Measurements from ENCODE around the gene SMCO2.

The SMCO2 gene

DNA sequence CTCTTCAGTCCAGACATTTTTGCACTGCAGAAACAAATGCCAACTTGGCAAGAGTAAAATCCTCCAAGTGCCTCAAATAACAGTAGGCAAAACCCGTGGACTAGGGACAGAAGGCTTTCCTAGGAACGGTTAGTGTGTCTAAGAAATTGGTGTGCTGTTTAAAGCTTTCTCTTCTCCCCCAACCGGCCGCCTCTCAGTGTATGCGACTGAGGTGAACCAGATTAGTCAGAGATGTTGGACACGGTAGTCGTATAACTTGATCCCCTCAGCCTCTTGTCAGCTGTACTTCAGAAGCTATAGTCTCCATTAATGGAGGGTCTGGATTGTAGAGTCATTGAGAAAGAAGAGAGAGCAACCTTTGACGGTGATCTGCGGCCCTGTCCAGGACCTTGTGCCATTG, 99.1 kb downstream of the SMCO2 start:
- peaks cover 6% of the 10 kb centered on the region for H3K4me1 ChIP-seq (ENCODE audit: insufficient read depth, insufficient read length)

DNA sequence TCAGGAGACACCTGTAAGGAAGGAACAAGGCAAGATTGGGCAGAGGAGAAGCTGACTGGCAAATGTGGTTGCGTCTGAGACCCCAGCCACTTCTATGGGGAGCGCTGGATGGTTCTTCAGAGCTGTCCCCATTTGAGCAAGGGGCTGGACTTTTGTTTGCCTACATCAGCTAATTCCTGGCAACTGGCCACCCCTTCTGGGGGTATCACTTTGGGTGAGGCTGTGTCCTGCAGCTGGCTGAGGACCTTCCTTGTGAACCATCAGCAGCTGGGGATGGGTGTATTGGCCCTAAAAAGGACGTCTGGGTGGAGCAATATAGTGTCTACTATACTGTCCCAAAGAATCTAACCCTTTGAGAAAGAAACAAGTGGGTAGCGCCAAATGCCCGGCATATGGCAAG, 101.1 kb downstream of the SMCO2 start:
- TF ChIP-seq YY1 (IDR thresholded peaks at IDR 0.05; ENCODE audit: insufficient read depth, insufficient read length), result no peak
- no peak for TF ChIP-seq ZNF274 (IDR thresholded peaks at IDR 0.05; ENCODE audit: low read depth, low read length)
- no peak for TF ChIP-seq SUZ12 (IDR thresholded peaks at IDR 0.05; ENCODE audit: extremely low read depth, insufficient read depth, insufficient read length)
- DNase-seq (ENCODE audit: low read depth, low spot score), result no peak
- no peak overlapping the region for H3K4me3 ChIP-seq (ENCODE audit: insufficient read length, low read depth)
- peaks cover 8% of the 10 kb centered on the region for H3K36me3 ChIP-seq (ENCODE audit: insufficient read depth, insufficient read length, low read length)
- no peaks in the 10 kb centered on the region for H3K9me3 ChIP-seq (ENCODE audit: insufficient read depth, low read length)
- H3K4me1 ChIP-seq (ENCODE audit: insufficient read depth, insufficient read length), result peaks cover 6% of the 10 kb centered on the region
- H3K27me3 ChIP-seq (ENCODE audit: insufficient read depth, insufficient read length), result no peaks in the 10 kb centered on the region
- H3K9ac ChIP-seq (ENCODE audit: insufficient read length, low read depth), result no peak overlapping the region

More for the DNA sequence above, 99.1 kb downstream of the SMCO2 start:
- Histone ChIP-seq H3K4me3 (ENCODE audit: insufficient read length, low read depth) (no peak overlapping the region), H3K9me3 (ENCODE audit: insufficient read depth, low read length) (no peaks in the 10 kb centered on the region), H3K36me3 (ENCODE audit: insufficient read depth, insufficient read length, low read length) (peaks cover 3% of the 10 kb centered on the region), H3K9ac (ENCODE audit: insufficient read length, low read depth) (no peak overlapping the region), H3K27me3 (ENCODE audit: insufficient read depth, insufficient read length) (no peaks in the 10 kb centered on the region)
- TF ChIP-seq SUZ12 (IDR thresholded peaks at IDR 0.05; ENCODE audit: extremely low read depth, insufficient read depth, insufficient read length), result no peak
- TF ChIP-seq ZNF274 (IDR thresholded peaks at IDR 0.05; ENCODE audit: low read depth, low read length), result no peak
- TF ChIP-seq YY1 (IDR thresholded peaks at IDR 0.05; ENCODE audit: insufficient read depth, insufficient read length), result no peak
- DNase-seq (ENCODE audit: low read depth, low spot score), result no peak

DNA sequence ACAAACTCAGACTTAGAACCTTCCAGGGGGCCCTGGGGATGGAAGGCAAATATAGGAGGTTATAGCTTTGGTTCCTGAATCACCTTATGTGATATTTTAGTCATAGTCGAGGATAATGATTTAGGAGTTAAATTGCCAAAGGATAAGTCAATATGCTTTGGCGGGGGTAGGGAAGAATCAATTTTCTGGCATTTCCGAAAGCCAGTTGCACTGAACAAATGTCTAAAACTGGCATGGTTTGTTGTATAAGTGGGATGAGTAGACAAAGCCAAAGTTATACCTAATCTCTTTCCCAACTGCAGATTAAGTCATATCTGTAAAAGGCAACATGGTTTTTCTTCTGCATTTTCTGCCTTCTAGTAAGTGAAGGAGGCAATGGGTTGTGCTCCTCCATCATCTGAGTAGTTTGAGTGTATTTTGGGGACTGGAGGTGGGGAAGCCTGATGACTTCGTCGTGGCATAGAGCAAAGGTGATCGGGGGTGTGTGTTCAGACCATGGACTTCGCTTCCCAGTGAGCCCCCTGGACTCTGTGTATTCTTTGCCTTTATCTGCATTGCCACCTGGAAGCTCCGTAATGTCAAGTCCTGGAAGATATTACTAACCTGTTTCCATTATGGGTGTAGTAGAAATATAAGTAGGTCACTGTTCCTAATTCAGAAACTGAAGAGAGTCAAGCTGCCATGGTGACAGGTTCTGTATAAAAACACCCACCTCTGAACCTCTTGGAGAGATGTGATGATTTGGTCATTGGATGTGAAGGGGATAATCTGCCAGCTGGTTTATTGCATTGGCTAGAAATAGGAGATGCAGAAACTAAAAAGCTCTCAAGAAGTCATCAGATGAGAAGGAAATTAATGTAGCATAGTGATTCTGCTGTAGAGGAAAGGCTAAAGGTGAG, 102.0 kb downstream of the SMCO2 start:
- Histone ChIP-seq H3K9ac (ENCODE audit: insufficient read length, low read depth) (no peak overlapping the region), H3K4me3 (ENCODE audit: insufficient read length, low read depth) (no peak overlapping the region)

GRCh38 chr12:27549236-27549800, 102.8 kb downstream of the SMCO2 start:
- Histone ChIP-seq H3K36me3 (ENCODE audit: insufficient read depth, insufficient read length, low read length) (peaks cover 11% of the 10 kb centered on the region), H3K27me3 (ENCODE audit: insufficient read depth, insufficient read length) (no peaks in the 10 kb centered on the region), H3K9me3 (ENCODE audit: insufficient read depth, low read length) (no peaks in the 10 kb centered on the region), H3K4me3 (ENCODE audit: insufficient read length, low read depth) (no peak overlapping the region), H3K9ac (ENCODE audit: insufficient read length, low read depth) (no peak overlapping the region), H3K4me1 (ENCODE audit: insufficient read depth, insufficient read length) (peaks cover 6% of the 10 kb centered on the region)
- TF ChIP-seq SUZ12 (IDR thresholded peaks at IDR 0.05; ENCODE audit: extremely low read depth, insufficient read depth, insufficient read length) (no peak), ZNF274 (IDR thresholded peaks at IDR 0.05; ENCODE audit: low read depth, low read length) (no peak), YY1 (IDR thresholded peaks at IDR 0.05; ENCODE audit: insufficient read depth, insufficient read length) (no peak)
- no peak for DNase-seq (ENCODE audit: low read depth, low spot score)

More for the DNA sequence above, 102.0 kb downstream of the SMCO2 start:
- no peaks in the 10 kb centered on the region for H3K9me3 ChIP-seq (ENCODE audit: insufficient read depth, low read length)
- TF ChIP-seq SUZ12 (IDR thresholded peaks at IDR 0.05; ENCODE audit: extremely low read depth, insufficient read depth, insufficient read length) (no peak), YY1 (IDR thresholded peaks at IDR 0.05; ENCODE audit: insufficient read depth, insufficient read length) (no peak), ZNF274 (IDR thresholded peaks at IDR 0.05; ENCODE audit: low read depth, low read length) (no peak)
- no peak for DNase-seq (ENCODE audit: low read depth, low spot score)
- peaks cover 6% of the 10 kb centered on the region for H3K4me1 ChIP-seq (ENCODE audit: insufficient read depth, insufficient read length)
- H3K36me3 ChIP-seq (ENCODE audit: insufficient read depth, insufficient read length, low read length), result peaks cover 11% of the 10 kb centered on the region
- H3K27me3 ChIP-seq (ENCODE audit: insufficient read depth, insufficient read length), result no peaks in the 10 kb centered on the region

GRCh38 chr12:27549801-27550652, 103.5 kb downstream of the SMCO2 start:
- Histone ChIP-seq H3K4me1 (ENCODE audit: insufficient read depth, insufficient read length) (peaks cover 6% of the 10 kb centered on the region), H3K9ac (ENCODE audit: insufficient read length, low read depth) (no peak overlapping the region), H3K27me3 (ENCODE audit: insufficient read depth, insufficient read length) (no peaks in the 10 kb centered on the region), H3K9me3 (ENCODE audit: insufficient read depth, low read length) (no peaks in the 10 kb centered on the region), H3K36me3 (ENCODE audit: insufficient read depth, insufficient read length, low read length) (peaks cover 11% of the 10 kb centered on the region), H3K4me3 (ENCODE audit: insufficient read length, low read depth) (no peak overlapping the region)
- TF ChIP-seq YY1 (IDR thresholded peaks at IDR 0.05; ENCODE audit: insufficient read depth, insufficient read length) (no peak), ZNF274 (IDR thresholded peaks at IDR 0.05; ENCODE audit: low read depth, low read length) (no peak), SUZ12 (IDR thresholded peaks at IDR 0.05; ENCODE audit: extremely low read depth, insufficient read depth, insufficient read length) (no peak)
- peak; percentile 25 for DNase-seq (ENCODE audit: low read depth, low spot score)

DNA sequence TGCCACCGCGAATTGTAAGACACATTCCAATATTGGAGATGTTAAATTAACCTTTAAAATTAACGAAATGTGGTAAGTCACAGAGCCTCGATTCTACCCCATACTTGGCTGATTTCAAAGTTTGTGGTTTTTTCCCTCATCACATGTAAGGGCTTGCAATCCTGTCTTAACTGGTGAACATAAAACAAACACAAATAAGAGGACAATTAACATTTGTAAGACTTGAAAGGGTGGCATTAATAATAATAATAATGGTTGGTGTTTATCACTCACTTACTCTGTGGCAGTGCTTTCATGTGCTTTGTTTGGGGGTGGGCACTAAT, 104.1 kb downstream of the SMCO2 start:
- DNase-seq (ENCODE audit: low read depth, low spot score), result no peak
- TF ChIP-seq ZNF274 (IDR thresholded peaks at IDR 0.05; ENCODE audit: low read depth, low read length) (no peak), YY1 (IDR thresholded peaks at IDR 0.05; ENCODE audit: insufficient read depth, insufficient read length) (no peak), SUZ12 (IDR thresholded peaks at IDR 0.05; ENCODE audit: extremely low read depth, insufficient read depth, insufficient read length) (no peak)
- peaks cover 6% of the 10 kb centered on the region for H3K4me1 ChIP-seq (ENCODE audit: insufficient read depth, insufficient read length)
- H3K9me3 ChIP-seq (ENCODE audit: insufficient read depth, low read length), result no peaks in the 10 kb centered on the region
- H3K9ac ChIP-seq (ENCODE audit: insufficient read length, low read depth), result no peak overlapping the region
- no peak overlapping the region for H3K4me3 ChIP-seq (ENCODE audit: insufficient read length, low read depth)
- peaks cover 11% of the 10 kb centered on the region for H3K36me3 ChIP-seq (ENCODE audit: insufficient read depth, insufficient read length, low read length)
- H3K27me3 ChIP-seq (ENCODE audit: insufficient read depth, insufficient read length), result no peaks in the 10 kb centered on the region
